GM12878 (cell line): Measurements from ENCODE around the gene ITPKB. TPM values are rescaled to one million over a fixed set of nuclear protein-coding genes. Genes with fewer than 3 reads are reported as not detected.

Source experiments
- ATAC-seq: fragments of 200-7000 bp; cut with Tn5 transposase; 3 replicates; pipeline ENCODE4 v1.9.1; 2020; ENCODE audit warnings: mild to moderate bottlenecking, moderate library complexity
- BruUV-seq: library from RNA; stranded (reverse); fragments of 400-500 nt; replicated peaks from 2 replicates; lab custom pipeline; 2021; lab: Mats Ljungman, UMichigan
- CTCF ChIA-PET: fragments of 300-600 bp; sonication (Branson Sonifier 250); formaldehyde crosslinking; extraction: SDS; loops from one replicate; lab custom pipeline; 2021; ENCODE audit warnings: inconsistent platforms; lab: Yijun Ruan, JAX
- POLR2A ChIA-PET: fragments of 350-600 bp; formaldehyde crosslinking; extraction: SDS; loops from one replicate; lab custom pipeline; 2021; ENCODE audit warnings: inconsistent platforms; lab: Charles Lee
- RAD21 ChIA-PET: fragments of 300-600 bp; sonication (Branson Sonifier 250); formaldehyde crosslinking; loops from one replicate; lab custom pipeline; 2023; ENCODE audit warnings: antibody characterized with exemption; ENCODE audit not compliant: unreplicated experiment; lab: Charles Lee
- SMC1A ChIA-PET: fragments of 300-600 bp; sonication (Branson Sonifier 250); formaldehyde crosslinking; loops from one replicate; lab custom pipeline; 2023; ENCODE audit not compliant: unreplicated experiment, uncharacterized antibody; lab: Charles Lee
- DNase-seq: peaks from one replicate; pipeline ENCODE4 v3.0.0-alpha.2; 2011; ENCODE audit warnings: low read depth, low spot score
- FAIRE-seq: peaks from 3 replicates; lab custom pipeline; 2011; peaks lifted over from hg19 to GRCh38; lab: Jason Lieb, UNC
- H2AFZ ChIP-seq: 2 replicates; pipeline ENCODE4 v1.6.0; 2011; ENCODE audit warnings: low read depth, low read length, control low read depth; ENCODE audit not compliant: control insufficient read depth
- H3K27ac ChIP-seq: 2 replicates; pipeline ENCODE4 v1.5.1; 2011; ENCODE audit warnings: control low read depth; ENCODE audit not compliant: control insufficient read depth, insufficient read depth
- H3K27me3 ChIP-seq, 2 experiments: replicated peaks in 1 of 2; 2 replicates each; pipeline versions ENCODE4 v1.6.0 to v1.6.1; 2011; ENCODE audit warnings: low read length in 1 of 2; ENCODE audit not compliant: control insufficient read depth in 2 of 2, insufficient read depth in 2 of 2
- H3K36me3 ChIP-seq, 2 experiments: 2 replicates each; pipeline ENCODE4 v1.5.1; 2011; ENCODE audit warnings: low read length in 1 of 2; ENCODE audit not compliant: control insufficient read depth in 2 of 2, insufficient read depth in 2 of 2
- H3K4me1 ChIP-seq: 2 replicates; pipeline ENCODE4 v1.6.1; 2011; ENCODE audit warnings: mild to moderate bottlenecking, low read length, moderate library complexity, mixed read lengths; ENCODE audit not compliant: control insufficient read depth, insufficient read depth
- H3K4me2 ChIP-seq: 2 replicates; pipeline ENCODE4 v1.6.0; 2011; ENCODE audit warnings: control low read depth; ENCODE audit not compliant: control insufficient read depth, insufficient read depth
- H3K4me3 ChIP-seq: fragments of 200-600 bp; sonication (generic); 2 replicates; pipeline ENCODE4 v1.5.1; 2016
- H3K79me2 ChIP-seq: 2 replicates; pipeline ENCODE4 v1.6.0; 2011; ENCODE audit warnings: low read length; ENCODE audit not compliant: control insufficient read depth, insufficient read depth
- H3K9ac ChIP-seq: 2 replicates; pipeline ENCODE4 v1.8.0; 2011; ENCODE audit warnings: low read length, control low read depth, mixed read lengths; ENCODE audit not compliant: control insufficient read depth, insufficient read depth
- H3K9me3 ChIP-seq: replicated peaks from 3 replicates; pipeline ENCODE4 v1.5.1; 2011; ENCODE audit warnings: mild to moderate bottlenecking, low read length; ENCODE audit not compliant: control insufficient read depth, insufficient read depth
- H4K20me1 ChIP-seq: 2 replicates; pipeline ENCODE4 v1.6.0; 2011; ENCODE audit not compliant: control insufficient read depth, insufficient read depth
- GATAD2B ChIP-seq: fragments of 450-650 bp; conservative IDR thresholded peaks from 2 replicates; pipeline ENCODE4 v1.6.1; 2017; ENCODE audit warnings: low read depth, mild to moderate bottlenecking, moderate library complexity
- HDAC2 ChIP-seq: fragments of 200-600 bp; sonication (generic); IDR thresholded peaks from 2 replicates; pipeline ENCODE4 v1.6.1; 2017
- HDGF ChIP-seq: fragments of 450-650 bp; IDR thresholded peaks from 2 replicates; pipeline ENCODE4 v1.6.1; 2016; ENCODE audit warnings: antibody characterized with exemption
- IKZF1 ChIP-seq: fragments of 450-650 bp; conservative IDR thresholded peaks from 2 replicates; pipeline ENCODE4 v1.6.1; 2017; ENCODE audit warnings: antibody characterized with exemption, mild to moderate bottlenecking
- LARP7 ChIP-seq: fragments of 450-650 bp; IDR thresholded peaks from 2 replicates; pipeline ENCODE4 v1.6.1; 2017; ENCODE audit warnings: mild to moderate bottlenecking
- MEF2A ChIP-seq: IDR thresholded peaks from 2 replicates; pipeline ENCODE4 v1.6.1; 2011; ENCODE audit warnings: low read depth, mild to moderate bottlenecking, low read length, moderate library complexity; ENCODE audit not compliant: insufficient read depth
- MLLT1 ChIP-seq: fragments of 450-650 bp; IDR thresholded peaks from 2 replicates; pipeline ENCODE4 v1.6.1; 2016; ENCODE audit warnings: mild to moderate bottlenecking
- NFIC ChIP-seq: IDR thresholded peaks from 2 replicates; pipeline ENCODE4 v1.6.1; 2012; ENCODE audit warnings: low read depth, mild to moderate bottlenecking, inconsistent platforms, low read length, moderate library complexity
- NR2C2 ChIP-seq: IDR thresholded peaks from 2 replicates; pipeline ENCODE4 v1.6.1; 2011; ENCODE audit warnings: borderline replicate concordance, low read depth; ENCODE audit not compliant: control insufficient read depth, insufficient read length
- PAX5 ChIP-seq: IDR thresholded peaks from 2 replicates; pipeline ENCODE4 v1.6.1; 2011; ENCODE audit warnings: low read depth, low read length, borderline replicate concordance
- POU2F2 ChIP-seq: IDR thresholded peaks from 3 replicates; pipeline ENCODE4 v1.6.1; 2011; ENCODE audit warnings: low read depth, mild to moderate bottlenecking, low read length, borderline replicate concordance
- RAD21 ChIP-seq: IDR thresholded peaks from 2 replicates; pipeline ENCODE4 v1.6.1; 2011; ENCODE audit warnings: mild to moderate bottlenecking, low read depth, low read length, moderate library complexity; ENCODE audit not compliant: insufficient read depth
- RB1 ChIP-seq: fragments of 450-650 bp; formaldehyde crosslinking; IDR thresholded peaks from 2 replicates; pipeline ENCODE4 v1.6.1; 2017; ENCODE audit warnings: mild to moderate bottlenecking, borderline replicate concordance
- RELA ChIP-seq: fragments of 450-650 bp; IDR thresholded peaks from 2 replicates; pipeline ENCODE4 v1.8.0; 2014; ENCODE audit warnings: borderline replicate concordance; ENCODE audit not compliant: partially characterized antibody
- SMARCA5 ChIP-seq: fragments of 450-650 bp; IDR thresholded peaks from 2 replicates; pipeline ENCODE4 v1.6.1; 2017; ENCODE audit warnings: mild to moderate bottlenecking
- SMC3 ChIP-seq: IDR thresholded peaks from 2 replicates; pipeline ENCODE4 v1.6.1; 2011; ENCODE audit warnings: low read length, improper control_type of control experiment, borderline replicate concordance
- STAT1 ChIP-seq: fragments of 450-650 bp; conservative IDR thresholded peaks from 2 replicates; pipeline ENCODE4 v1.6.1; 2014; ENCODE audit warnings: antibody characterized with exemption, mild to moderate bottlenecking
- TCF12 ChIP-seq: IDR thresholded peaks from 2 replicates; pipeline ENCODE4 v1.6.1; 2011; ENCODE audit warnings: low read depth, mild to moderate bottlenecking, low read length
- YY1 ChIP-seq: IDR thresholded peaks from 2 replicates; pipeline ENCODE4 v1.6.1; 2011; ENCODE audit warnings: low read depth, mild to moderate bottlenecking, low read length
- ZNF217 ChIP-seq: fragments of 450-650 bp; IDR thresholded peaks from 2 replicates; pipeline ENCODE4 v1.6.1; 2017; ENCODE audit warnings: antibody characterized with exemption, mild to moderate bottlenecking
- ZNF24 ChIP-seq: fragments of 450-650 bp; IDR thresholded peaks from 2 replicates; pipeline ENCODE4 v1.6.1; 2017; ENCODE audit warnings: antibody characterized with exemption, mild to moderate bottlenecking
- ZZZ3 ChIP-seq: IDR thresholded peaks from 2 replicates; pipeline ENCODE4 v1.6.1; 2011; ENCODE audit warnings: low read depth; ENCODE audit not compliant: control insufficient read depth, insufficient read length
- WGBS: methylation state at CpG from one replicate; pipeline ENCODE4 v1.1.6; 2016; ENCODE audit warnings: low lambda C conversion rate; ENCODE audit not compliant: insufficient replicate concordance, insufficient coverage; ENCODE audit errors: missing lambda C conversion rate; 5-methylcytosine and 5-hydroxymethylcytosine counted together
- in situ Hi-C: fragments of 300-500 bp; cut with MboI; formaldehyde crosslinking; loops from 9 replicates; pipeline ENCODE4 v1.14.3; 2018; ENCODE audit warnings: mixed read lengths
- intact Hi-C: fragments of 100-400 bp; cut with micrococcal nuclease; formaldehyde crosslinking; loops from one replicate; pipeline ENCODE4 v1.14.2; 2022; ENCODE audit not compliant: unreplicated experiment
- polyA plus RNA-seq, 11 experiments: library from polyadenylated mRNA; depleted of rRNA in 4 of 11; unstranded in 6 of 11; stranded (reverse) in 5 of 11; fragments of >200 nt; fragmentation: Nextera tagmentation in 4 of 11; fragmentation: Illumina TruSeq in 1 of 11; extraction: Ambion mirVana in 4 of 11; extraction: Trizol in 1 of 11; gene quantifications; 1 replicate in 1 of 11; 2 replicates in 10 of 11; pipeline versions ENCODE4 v1.2.1 to v1.2.3, GENCODE V29; 2011 to 2016; ENCODE audit warnings: inconsistent platforms in 2 of 11, missing spikeins in 2 of 11, low read depth in 1 of 11
- total RNA-seq, 4 experiments: library from RNA; depleted of rRNA in 3 of 4; stranded (reverse); fragments of >200 nt in 3 of 4; fragmentation: Illumina TruSeq in 1 of 4; extraction: Trizol in 1 of 4; gene quantifications; 2 replicates each; pipeline versions ENCODE4 v1.2.1 to v1.2.3, GENCODE V29; 2013 to 2021
- TF ChIP-seq, protein P1 (sequence below), 3 experiments: IDR thresholded peaks in 2 of 3; conservative IDR thresholded peaks in 1 of 3; 2 replicates each; pipeline ENCODE4 v1.5.1; 2011; ENCODE audit warnings: low read depth in 3 of 3, low read length in 3 of 3, mild to moderate bottlenecking in 3 of 3, control low read depth in 2 of 3, moderate library complexity in 2 of 3, inconsistent platforms in 1 of 3, mixed read lengths in 1 of 3; ENCODE audit not compliant: control insufficient read depth in 2 of 3, insufficient read depth in 1 of 3; ENCODE audit errors: extremely low read depth in 1 of 3

Gene ITPKB
- total and polyA plus RNA-seq, 10 of the 15 experiments (the other 5 are each of a cell fraction or from before 2014, with no cell fraction given), result 1.3 to 38.7 (median 12.9) TPM

GRCh38 chr1:226634166-226634588, 104.9 kb downstream of the ITPKB start:
- intact Hi-C loops (loop anchor here (1.0 to 2.0 kb wide), 2 partner anchors 105 to 194 kb away; partner anchors contain the start of gene ITPKB), in situ Hi-C loops (loop anchor here (5.0 kb wide), 1 partner anchor 193 kb away; no protein-coding TSS in a partner anchor)
- DNase-seq, result no peak
- Histone ChIP-seq H4K20me1 (no peaks in the 10 kb centered on the region), H3K9ac (no peak overlapping the region), H3K4me1 (peaks cover 21% of the 10 kb centered on the region), H3K27me3 (no peaks in the 10 kb centered on the region), H3K36me3 (peaks cover 9 to 17% of the 10 kb centered on the region in 2 experiments), H3K4me3 (no peak overlapping the region), H3K9me3 (no peaks in the 10 kb centered on the region), H2AFZ (no peak overlapping the region), H3K79me2 (no peaks in the 10 kb centered on the region), H3K27ac (no peak overlapping the region), H3K4me2 (no peak overlapping the region)
- ChIA-PET RAD21 (interaction anchor here (0.9 to 4.9 kb wide), 12 partner anchors 9 to 249 kb away, joined by 3 to 42 read pairs (median 8); partner anchors contain the start of gene ITPKB), POLR2A (interaction anchor here (1.2 to 2.0 kb wide), 3 partner anchors 9 to 195 kb away, joined by 3 to 12 read pairs (median 3); no protein-coding TSS in a partner anchor), CTCF (interaction anchor here (0.7 to 6.9 kb wide), 27 partner anchors 8 to 1120 kb away, joined by 3 to 112 read pairs (median 4); partner anchors contain the start of gene COQ8A), SMC1A (interaction anchor here (0.8 to 4.4 kb wide), 10 partner anchors 10 to 209 kb away, joined by 3 to 86 read pairs (median 6); no protein-coding TSS in a partner anchor)
- BruUV-seq, result no TSS peak
- FAIRE-seq, result peak; percentile 82
- 0% methylated on average over 6 of the region's 6 CpGs for WGBS
- peak; percentile 97 for ATAC-seq
- TF ChIP-seq ZNF24, result no peak
- peak; percentile 54 for TF ChIP-seq RELA
- TF ChIP-seq HDGF, result peak; percentile 48; the same call in 1 of the 2 replicates
- TF ChIP-seq LARP7, result peak; percentile 25; the same call in 1 of the 2 replicates
- no peak for TF ChIP-seq HDAC2
- no peak for TF ChIP-seq ZNF217
- no peak; the same call in 1 of the 2 replicates for TF ChIP-seq PAX5
- TF ChIP-seq, protein P1, sequence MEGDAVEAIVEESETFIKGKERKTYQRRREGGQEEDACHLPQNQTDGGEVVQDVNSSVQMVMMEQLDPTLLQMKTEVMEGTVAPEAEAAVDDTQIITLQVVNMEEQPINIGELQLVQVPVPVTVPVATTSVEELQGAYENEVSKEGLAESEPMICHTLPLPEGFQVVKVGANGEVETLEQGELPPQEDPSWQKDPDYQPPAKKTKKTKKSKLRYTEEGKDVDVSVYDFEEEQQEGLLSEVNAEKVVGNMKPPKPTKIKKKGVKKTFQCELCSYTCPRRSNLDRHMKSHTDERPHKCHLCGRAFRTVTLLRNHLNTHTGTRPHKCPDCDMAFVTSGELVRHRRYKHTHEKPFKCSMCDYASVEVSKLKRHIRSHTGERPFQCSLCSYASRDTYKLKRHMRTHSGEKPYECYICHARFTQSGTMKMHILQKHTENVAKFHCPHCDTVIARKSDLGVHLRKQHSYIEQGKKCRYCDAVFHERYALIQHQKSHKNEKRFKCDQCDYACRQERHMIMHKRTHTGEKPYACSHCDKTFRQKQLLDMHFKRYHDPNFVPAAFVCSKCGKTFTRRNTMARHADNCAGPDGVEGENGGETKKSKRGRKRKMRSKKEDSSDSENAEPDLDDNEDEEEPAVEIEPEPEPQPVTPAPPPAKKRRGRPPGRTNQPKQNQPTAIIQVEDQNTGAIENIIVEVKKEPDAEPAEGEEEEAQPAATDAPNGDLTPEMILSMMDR (IDR thresholded peaks at IDR 0.05 in 2 of 3, conservative IDR thresholded peaks at IDR 0.05 in 1 of 3; ENCODE audit: control insufficient read depth in 2 of 3, extremely low read depth in 1 of 3, insufficient read depth in 1 of 3, low read depth in 3 of 3, low read length in 3 of 3), result peak; percentile 85 to 96 (median 95)
- no peak for TF ChIP-seq NFIC
- 0 out of 3 replicates have a peak, but pooled peaks have one; percentile 42 for TF ChIP-seq POU2F2
- TF ChIP-seq ZZZ3, result no peak
- 0 out of 2 replicates have a peak, but pooled peaks have one; percentile 14 for TF ChIP-seq MLLT1
- TF ChIP-seq RAD21, result peak; percentile 94
- TF ChIP-seq RB1, result peak; percentile 37; the same call in 1 of the 2 replicates
- 0 out of 2 replicates have a peak, but pooled peaks have one; percentile 41 for TF ChIP-seq TCF12
- TF ChIP-seq SMARCA5, result 0 out of 2 replicates have a peak, but pooled peaks have one; percentile 21
- TF ChIP-seq IKZF1, result peak; percentile 26; the same call in 1 of the 2 replicates
- TF ChIP-seq NR2C2, result no peak
- TF ChIP-seq STAT1, result no peak
- peak; percentile 79 for TF ChIP-seq YY1
- peak; percentile 62 for TF ChIP-seq GATAD2B
- 0 out of 2 replicates have a peak, but pooled peaks have one; percentile 43 for TF ChIP-seq MEF2A
- TF ChIP-seq SMC3, result peak; percentile 96
